H1 (cell line): ENCODE measurements around the gene TGOLN2. TPM values are rescaled to one million over a fixed set of nuclear protein-coding genes. Genes with fewer than 3 reads are reported as not detected.

Experiments
- CBX8 ChIP-seq: fragments of 300-800, 300-1000 bp; sonication (generic); IDR thresholded peaks from 2 replicates; pipeline ENCODE4 v1.7.1; 2016; ENCODE audit warnings: low read depth, low read length, borderline replicate concordance
- CREB1 ChIP-seq: IDR thresholded peaks from 2 replicates; pipeline ENCODE4 v1.6.1; 2012; ENCODE audit warnings: inconsistent platforms
- CTBP2 ChIP-seq: IDR thresholded peaks from 2 replicates; pipeline ENCODE4 v1.7.0; 2011; ENCODE audit warnings: borderline replicate concordance, mild to moderate bottlenecking, moderate library complexity, mixed read lengths, low read length; ENCODE audit not compliant: insufficient read depth, insufficient read length
- polyA plus RNA-seq, 7 experiments: library from polyadenylated mRNA; depleted of rRNA in 3 of 7; stranded (reverse) in 5 of 7; unstranded in 2 of 7; fragments of >200 nt in 5 of 7; fragments of 200-250 nt in 2 of 7; gene quantifications; 1 replicate in 5 of 7; 2 replicates in 1 of 7; 4 replicates in 1 of 7; pipeline versions ENCODE4 v1.2.1 to v1.2.3, GENCODE V29; 2011 to 2013; ENCODE audit warnings: missing spikeins in 2 of 7, mixed read lengths in 2 of 7
- total RNA-seq: library from RNA; stranded (reverse); fragmentation: NEBNext Ultra II Directional; extraction: Animal tissue kit (Norgen Biotek cat#: 25700); gene quantifications from 2 replicates; pipeline ENCODE4 v1.2.1, GENCODE V29; 2021
- TF ChIP-seq, protein P1 (sequence below): fragments of 300-600 bp; sonication (generic); IDR thresholded peaks from 2 replicates; pipeline ENCODE4 v1.7.1; 2012; ENCODE audit warnings: low read length, moderate library complexity, mild to moderate bottlenecking, inconsistent platforms; ENCODE audit not compliant: insufficient replicate concordance

The TGOLN2 gene
- total and polyA plus RNA-seq, 2 of the 8 experiments (the other 6 are each of a cell fraction or from before 2014, with no cell fraction given) = 33.9 to 38.9 TPM

DNA sequence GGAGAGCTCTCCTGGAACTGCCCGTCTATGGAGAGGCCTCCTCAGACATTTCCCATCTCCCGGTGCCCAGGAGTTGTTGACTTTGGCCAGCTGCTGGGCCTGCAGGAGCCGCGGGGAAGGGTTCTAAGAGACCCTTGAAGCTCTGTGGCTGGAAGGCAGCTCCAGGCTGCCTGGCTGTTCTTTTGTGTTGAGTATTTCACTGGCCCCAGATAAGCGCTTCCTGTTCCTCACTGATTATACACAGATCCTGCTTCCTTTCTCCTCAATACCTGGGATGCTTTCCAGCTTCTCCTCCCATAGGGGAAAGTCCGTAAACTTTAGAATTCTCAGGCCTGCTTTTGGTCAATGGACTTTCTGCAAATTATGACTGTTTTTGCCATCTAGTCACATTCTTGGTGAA, 57.8 kb downstream of the TGOLN2 start (continued):
- TF ChIP-seq, protein P1, sequence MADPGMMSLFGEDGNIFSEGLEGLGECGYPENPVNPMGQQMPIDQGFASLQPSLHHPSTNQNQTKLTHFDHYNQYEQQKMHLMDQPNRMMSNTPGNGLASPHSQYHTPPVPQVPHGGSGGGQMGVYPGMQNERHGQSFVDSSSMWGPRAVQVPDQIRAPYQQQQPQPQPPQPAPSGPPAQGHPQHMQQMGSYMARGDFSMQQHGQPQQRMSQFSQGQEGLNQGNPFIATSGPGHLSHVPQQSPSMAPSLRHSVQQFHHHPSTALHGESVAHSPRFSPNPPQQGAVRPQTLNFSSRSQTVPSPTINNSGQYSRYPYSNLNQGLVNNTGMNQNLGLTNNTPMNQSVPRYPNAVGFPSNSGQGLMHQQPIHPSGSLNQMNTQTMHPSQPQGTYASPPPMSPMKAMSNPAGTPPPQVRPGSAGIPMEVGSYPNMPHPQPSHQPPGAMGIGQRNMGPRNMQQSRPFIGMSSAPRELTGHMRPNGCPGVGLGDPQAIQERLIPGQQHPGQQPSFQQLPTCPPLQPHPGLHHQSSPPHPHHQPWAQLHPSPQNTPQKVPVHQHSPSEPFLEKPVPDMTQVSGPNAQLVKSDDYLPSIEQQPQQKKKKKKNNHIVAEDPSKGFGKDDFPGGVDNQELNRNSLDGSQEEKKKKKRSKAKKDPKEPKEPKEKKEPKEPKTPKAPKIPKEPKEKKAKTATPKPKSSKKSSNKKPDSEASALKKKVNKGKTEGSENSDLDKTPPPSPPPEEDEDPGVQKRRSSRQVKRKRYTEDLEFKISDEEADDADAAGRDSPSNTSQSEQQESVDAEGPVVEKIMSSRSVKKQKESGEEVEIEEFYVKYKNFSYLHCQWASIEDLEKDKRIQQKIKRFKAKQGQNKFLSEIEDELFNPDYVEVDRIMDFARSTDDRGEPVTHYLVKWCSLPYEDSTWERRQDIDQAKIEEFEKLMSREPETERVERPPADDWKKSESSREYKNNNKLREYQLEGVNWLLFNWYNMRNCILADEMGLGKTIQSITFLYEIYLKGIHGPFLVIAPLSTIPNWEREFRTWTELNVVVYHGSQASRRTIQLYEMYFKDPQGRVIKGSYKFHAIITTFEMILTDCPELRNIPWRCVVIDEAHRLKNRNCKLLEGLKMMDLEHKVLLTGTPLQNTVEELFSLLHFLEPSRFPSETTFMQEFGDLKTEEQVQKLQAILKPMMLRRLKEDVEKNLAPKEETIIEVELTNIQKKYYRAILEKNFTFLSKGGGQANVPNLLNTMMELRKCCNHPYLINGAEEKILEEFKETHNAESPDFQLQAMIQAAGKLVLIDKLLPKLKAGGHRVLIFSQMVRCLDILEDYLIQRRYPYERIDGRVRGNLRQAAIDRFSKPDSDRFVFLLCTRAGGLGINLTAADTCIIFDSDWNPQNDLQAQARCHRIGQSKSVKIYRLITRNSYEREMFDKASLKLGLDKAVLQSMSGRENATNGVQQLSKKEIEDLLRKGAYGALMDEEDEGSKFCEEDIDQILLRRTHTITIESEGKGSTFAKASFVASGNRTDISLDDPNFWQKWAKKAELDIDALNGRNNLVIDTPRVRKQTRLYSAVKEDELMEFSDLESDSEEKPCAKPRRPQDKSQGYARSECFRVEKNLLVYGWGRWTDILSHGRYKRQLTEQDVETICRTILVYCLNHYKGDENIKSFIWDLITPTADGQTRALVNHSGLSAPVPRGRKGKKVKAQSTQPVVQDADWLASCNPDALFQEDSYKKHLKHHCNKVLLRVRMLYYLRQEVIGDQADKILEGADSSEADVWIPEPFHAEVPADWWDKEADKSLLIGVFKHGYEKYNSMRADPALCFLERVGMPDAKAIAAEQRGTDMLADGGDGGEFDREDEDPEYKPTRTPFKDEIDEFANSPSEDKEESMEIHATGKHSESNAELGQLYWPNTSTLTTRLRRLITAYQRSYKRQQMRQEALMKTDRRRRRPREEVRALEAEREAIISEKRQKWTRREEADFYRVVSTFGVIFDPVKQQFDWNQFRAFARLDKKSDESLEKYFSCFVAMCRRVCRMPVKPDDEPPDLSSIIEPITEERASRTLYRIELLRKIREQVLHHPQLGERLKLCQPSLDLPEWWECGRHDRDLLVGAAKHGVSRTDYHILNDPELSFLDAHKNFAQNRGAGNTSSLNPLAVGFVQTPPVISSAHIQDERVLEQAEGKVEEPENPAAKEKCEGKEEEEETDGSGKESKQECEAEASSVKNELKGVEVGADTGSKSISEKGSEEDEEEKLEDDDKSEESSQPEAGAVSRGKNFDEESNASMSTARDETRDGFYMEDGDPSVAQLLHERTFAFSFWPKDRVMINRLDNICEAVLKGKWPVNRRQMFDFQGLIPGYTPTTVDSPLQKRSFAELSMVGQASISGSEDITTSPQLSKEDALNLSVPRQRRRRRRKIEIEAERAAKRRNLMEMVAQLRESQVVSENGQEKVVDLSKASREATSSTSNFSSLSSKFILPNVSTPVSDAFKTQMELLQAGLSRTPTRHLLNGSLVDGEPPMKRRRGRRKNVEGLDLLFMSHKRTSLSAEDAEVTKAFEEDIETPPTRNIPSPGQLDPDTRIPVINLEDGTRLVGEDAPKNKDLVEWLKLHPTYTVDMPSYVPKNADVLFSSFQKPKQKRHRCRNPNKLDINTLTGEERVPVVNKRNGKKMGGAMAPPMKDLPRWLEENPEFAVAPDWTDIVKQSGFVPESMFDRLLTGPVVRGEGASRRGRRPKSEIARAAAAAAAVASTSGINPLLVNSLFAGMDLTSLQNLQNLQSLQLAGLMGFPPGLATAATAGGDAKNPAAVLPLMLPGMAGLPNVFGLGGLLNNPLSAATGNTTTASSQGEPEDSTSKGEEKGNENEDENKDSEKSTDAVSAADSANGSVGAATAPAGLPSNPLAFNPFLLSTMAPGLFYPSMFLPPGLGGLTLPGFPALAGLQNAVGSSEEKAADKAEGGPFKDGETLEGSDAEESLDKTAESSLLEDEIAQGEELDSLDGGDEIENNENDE = no peak
- TF ChIP-seq CREB1 (no peak), CBX8 (no peak), CTBP2 (no peak)
